OCI-LY7 (cell line): ENCODE data around the gene TUBGCP6. TPM values are rescaled to one million over a fixed set of nuclear protein-coding genes. Genes with fewer than 3 reads are reported as not detected.

ENCODE experiments used
- BruUV-seq: library from RNA; stranded (reverse); fragments of 400-500 nt; replicated peaks from 2 replicates; lab custom pipeline; 2021; lab: Mats Ljungman, UMichigan
- CTCF ChIA-PET: fragments of 300-600 bp; sonication (Branson Sonifier 250); formaldehyde crosslinking; loops from one replicate; lab custom pipeline; 2022; ENCODE audit warnings: antibody characterized with exemption; ENCODE audit not compliant: unreplicated experiment; lab: Charles Lee
- POLR2A ChIA-PET: fragments of 300-600 bp; sonication (Branson Sonifier 250); formaldehyde crosslinking; loops from one replicate; lab custom pipeline; 2022; ENCODE audit warnings: antibody characterized with exemption; lab: Charles Lee
- DNase-seq: peaks from one replicate; pipeline ENCODE4 v3.0.0-alpha.2; 2015; ENCODE audit warnings: low spot score
- H2AFZ ChIP-seq: fragments of 200-600 bp; sonication (generic), shearing (Covaris generic); 2 replicates; pipeline ENCODE4 v1.6.1; 2014; ENCODE audit warnings: mild to moderate bottlenecking, antibody characterized with exemption, low read length, moderate library complexity
- H3K27ac ChIP-seq: fragments of 200-600 bp; sonication (generic); 2 replicates; pipeline ENCODE4 v1.5.1; 2014; ENCODE audit warnings: mixed run types, low read depth, mild to moderate bottlenecking, moderate library complexity, low read length, inconsistent platforms; ENCODE audit not compliant: poor library complexity, severe bottlenecking
- H3K36me3 ChIP-seq: fragments of 200-600 bp; sonication (generic); 2 replicates; pipeline ENCODE4 v1.6.1; 2014; ENCODE audit warnings: mild to moderate bottlenecking, antibody characterized with exemption, low read length, moderate library complexity, mixed read lengths; ENCODE audit not compliant: insufficient read depth
- H3K4me1 ChIP-seq: fragments of 200-600 bp; sonication (generic); 2 replicates; pipeline ENCODE4 v1.5.1; 2014; ENCODE audit warnings: mild to moderate bottlenecking, low read length; ENCODE audit not compliant: insufficient read depth, poor library complexity, severe bottlenecking
- H3K4me2 ChIP-seq: fragments of 200-600 bp; sonication (generic); 2 replicates; pipeline ENCODE4 v1.6.1; 2014; ENCODE audit warnings: mild to moderate bottlenecking, low read length
- H3K4me3 ChIP-seq: fragments of 200-600 bp; sonication (generic); 2 replicates; pipeline ENCODE4 v1.5.1; 2014; ENCODE audit warnings: mild to moderate bottlenecking, low read depth, low read length; ENCODE audit not compliant: poor library complexity, severe bottlenecking
- H3K79me2 ChIP-seq: fragments of 200-600 bp; sonication (generic); 2 replicates; pipeline ENCODE4 v1.6.1; 2016; ENCODE audit warnings: low read depth, mild to moderate bottlenecking, low read length, moderate library complexity, mixed read lengths; ENCODE audit not compliant: insufficient read depth
- H3K9me2 ChIP-seq: fragments of 200-600 bp; sonication (generic); 2 replicates; pipeline ENCODE4 v1.6.1; 2016; ENCODE audit warnings: mild to moderate bottlenecking, low read length, mixed read lengths; ENCODE audit not compliant: insufficient read depth
- H3K9me3 ChIP-seq: fragments of 200-600 bp; sonication (generic); 2 replicates; pipeline ENCODE4 v1.6.1; 2014; ENCODE audit warnings: mild to moderate bottlenecking, mixed run types, low read length, mixed read lengths
- H4K20me1 ChIP-seq: fragments of 200-600 bp; sonication (generic); 2 replicates; pipeline ENCODE4 v1.6.1; 2014; ENCODE audit warnings: mild to moderate bottlenecking, antibody characterized with exemption, low read length, moderate library complexity, mixed read lengths; ENCODE audit not compliant: insufficient read depth
- CTCF ChIP-seq: fragments of 200-600 bp; sonication (generic); conservative IDR thresholded peaks from 2 replicates; pipeline ENCODE4 v1.5.1; 2014; ENCODE audit warnings: mild to moderate bottlenecking, antibody characterized with exemption, low read length, moderate library complexity, mixed read lengths
- EZH2phosphoT487 ChIP-seq: fragments of 200-600 bp; sonication (generic); IDR thresholded peaks from 2 replicates; pipeline ENCODE4 v1.6.1; 2018; ENCODE audit warnings: low read depth, borderline replicate concordance, mild to moderate bottlenecking, mixed run types, antibody characterized with exemption, low read length, moderate library complexity, mixed read lengths
- intact Hi-C: fragments of 100-400 bp; cut with micrococcal nuclease; formaldehyde crosslinking; loops from one replicate; pipeline ENCODE4 v1.10.0; 2022; ENCODE audit not compliant: unreplicated experiment
- total RNA-seq, 2 experiments: library from RNA; depleted of rRNA in 1 of 2; stranded (reverse); fragments of >200 nt in 1 of 2; shearing (Covaris generic) in 1 of 2; gene quantifications; 2 replicates each; pipeline ENCODE4 v1.2.3, GENCODE V29; 2014 to 2022

Gene TUBGCP6
- total RNA-seq, 2 experiments from 2014 or later, result 57.7 to 63.2 TPM

GRCh38 chr22:50267591-50268390 lies 23.0 kb upstream of the TUBGCP6 start:
- Histone ChIP-seq H3K36me3 (no peaks in the 10 kb centered on the region), H2AFZ (no peak overlapping the region), H3K4me1 (peaks cover 46% of the 10 kb centered on the region), H3K79me2 (no peaks in the 10 kb centered on the region), H3K27ac (no peak overlapping the region), H3K9me2 (no peaks in the 10 kb centered on the region), H4K20me1 (no peaks in the 10 kb centered on the region), H3K4me3 (peak overlapping the region; percentile 32), H3K9me3 (no peaks in the 10 kb centered on the region), H3K4me2 (peak overlapping the region; percentile 94)
- CTCF ChIA-PET, result no interaction called here
- TF ChIP-seq EZH2phosphoT487 (no peak), CTCF (peak; percentile 46; the same call in 1 of the 2 replicates)
- peak; percentile 71 for DNase-seq
- intact Hi-C loops, result no loop called here
- POLR2A ChIA-PET, result interaction anchor here (0.5 to 0.7 kb wide), 2 partner anchors 86 to 251 kb away, joined by 3 to 6 read pairs; no protein-coding TSS in a partner anchor
- BruUV-seq, result no TSS peak

- DNase-seq, result no peak
- ChIA-PET CTCF (interaction anchor here (0.6 kb wide), 1 partner anchor 102 kb away, joined by 3 read pairs; no protein-coding TSS in a partner anchor), POLR2A (no interaction called here)
- no peaks in the 10 kb centered on the region for H3K36me3 ChIP-seq
- intact Hi-C loops, result no loop called here
- H3K9me3 ChIP-seq, result no peaks in the 10 kb centered on the region
- peaks cover 54% of the 10 kb centered on the region for H3K4me1 ChIP-seq
- no peaks in the 10 kb centered on the region for H3K79me2 ChIP-seq
- H4K20me1 ChIP-seq, result no peaks in the 10 kb centered on the region
- no TSS peak for BruUV-seq
- no peaks in the 10 kb centered on the region for H3K9me2 ChIP-seq
- no peak overlapping the region for H3K4me3 ChIP-seq
- no peak for TF ChIP-seq EZH2phosphoT487
- TF ChIP-seq CTCF, result no peak
- no peak overlapping the region for H2AFZ ChIP-seq
- H3K4me2 ChIP-seq, result no peak overlapping the region
- H3K27ac ChIP-seq, result no peak overlapping the region
Observed at GRCh38 chr22:50266994-50267393, 22.2 kb upstream of the TUBGCP6 start.

DNA sequence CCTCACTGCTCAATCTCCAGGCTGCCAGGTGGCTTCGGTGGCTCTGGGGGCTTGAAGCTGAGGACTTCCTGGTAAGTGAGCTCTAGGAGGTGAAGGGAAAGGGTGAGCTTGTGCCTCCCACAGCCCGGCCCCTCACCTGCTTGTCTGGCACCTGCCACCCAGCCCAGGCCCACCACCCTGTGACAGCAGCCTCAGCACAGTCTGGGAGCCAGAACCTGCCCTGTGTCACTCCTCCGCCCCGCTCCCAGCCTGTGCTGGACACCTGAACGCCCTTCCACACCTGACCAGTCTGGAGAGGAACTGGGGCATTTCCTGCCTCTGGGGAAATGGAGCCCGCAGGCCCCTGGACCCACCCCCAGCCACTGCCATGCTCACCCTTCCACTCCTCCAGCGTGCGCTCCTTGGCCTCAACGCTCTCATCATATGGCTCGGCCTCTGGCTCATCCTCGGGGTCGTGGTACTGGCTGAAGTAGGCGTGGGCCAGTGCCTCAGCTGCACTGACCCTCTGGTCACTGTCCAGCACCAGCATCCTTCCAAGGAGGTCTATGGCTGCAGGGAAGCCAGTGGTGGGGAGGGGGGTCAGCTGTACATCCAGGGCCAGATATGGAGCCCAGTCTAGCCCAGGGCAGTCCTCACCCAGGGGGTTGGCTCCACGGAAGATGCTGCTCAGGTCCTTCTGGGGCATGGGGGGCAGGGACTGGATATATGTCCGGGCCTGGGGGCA lies 20.3 kb upstream of the TUBGCP6 start:
- no peaks in the 10 kb centered on the region for H3K9me2 ChIP-seq
- POLR2A ChIA-PET, result no interaction called here
- no peaks in the 10 kb centered on the region for H3K9me3 ChIP-seq
- no peaks in the 10 kb centered on the region for H4K20me1 ChIP-seq
- TF ChIP-seq CTCF, result no peak
- TF ChIP-seq EZH2phosphoT487, result no peak
- intact Hi-C loops, result no loop called here
- H3K4me2 ChIP-seq, result no peak overlapping the region
- CTCF ChIA-PET, result no interaction called here
- peaks cover 45% of the 10 kb centered on the region for H3K4me1 ChIP-seq
- peaks cover 9% of the 10 kb centered on the region for H3K79me2 ChIP-seq
- no TSS peak for BruUV-seq
- H3K4me3 ChIP-seq, result no peak overlapping the region
- no peaks in the 10 kb centered on the region for H3K36me3 ChIP-seq
- H3K27ac ChIP-seq, result no peak overlapping the region
- H2AFZ ChIP-seq, result no peak overlapping the region
- DNase-seq, result no peak
